SK-N-SH treated with all-trans-retinoic acid at 6 μM for 48 hours (cell line): ENCODE results near the gene HHAT.

Experiments used
- ATAC-seq: fragments of 200-7000 bp; cut with Tn5 transposase; 3 replicates; pipeline ENCODE4 v1.9.1; 2020; ENCODE audit warnings: mild to moderate bottlenecking, moderate library complexity
- ARNTL ChIP-seq: fragments of 450-650 bp; formaldehyde crosslinking; IDR thresholded peaks from 2 replicates; pipeline ENCODE4 v1.5.0; 2020; ENCODE audit warnings: low read depth, mild to moderate bottlenecking, moderate library complexity, borderline replicate concordance
- BACH2 ChIP-seq: fragments of 250-450 bp; sonication (Bioruptor Pico); IDR thresholded peaks from 2 replicates; pipeline ENCODE4 v1.9.0; 2021; ENCODE audit warnings: mild to moderate bottlenecking, borderline replicate concordance
- CREB5 ChIP-seq: fragments of 250-450 bp; sonication (Bioruptor Pico); IDR thresholded peaks from 2 replicates; pipeline ENCODE4 v1.5.1; 2020; ENCODE audit warnings: low read depth, mild to moderate bottlenecking, moderate library complexity
- CSDC2 ChIP-seq: fragments of 250-450 bp; sonication (Bioruptor Pico); IDR thresholded peaks from 2 replicates; pipeline ENCODE4 v1.5.0; 2020; ENCODE audit warnings: mild to moderate bottlenecking, moderate library complexity
- CSRNP3 ChIP-seq: fragments of 250-450 bp; sonication (Bioruptor Pico); IDR thresholded peaks from 2 replicates; pipeline ENCODE4 v1.5.1; 2021; ENCODE audit warnings: mild to moderate bottlenecking, moderate library complexity
- ESRRG ChIP-seq: fragments of 250-450 bp; sonication (Bioruptor Pico); IDR thresholded peaks from 2 replicates; pipeline ENCODE4 v1.6.1; 2021; ENCODE audit warnings: mild to moderate bottlenecking
- GLIS3 ChIP-seq: fragments of 250-450 bp; sonication (Bioruptor Pico); IDR thresholded peaks from 2 replicates; pipeline ENCODE4 v1.5.0; 2020; ENCODE audit warnings: mild to moderate bottlenecking, moderate library complexity
- ISL1 ChIP-seq: fragments of 250-450 bp; sonication (Bioruptor Pico); IDR thresholded peaks from 2 replicates; pipeline ENCODE4 v2.1.2; 2022; ENCODE audit warnings: mild to moderate bottlenecking, moderate library complexity
- OSR1 ChIP-seq: fragments of 250-450 bp; sonication (Bioruptor Pico); IDR thresholded peaks from 2 replicates; pipeline ENCODE4 v1.8.0; 2022; ENCODE audit warnings: moderate library complexity, mild to moderate bottlenecking, inconsistent platforms
- PATZ1 ChIP-seq: fragments of 250-450 bp; sonication (Bioruptor Pico); IDR thresholded peaks from 2 replicates; pipeline ENCODE4 v1.8.0; 2020; ENCODE audit warnings: mild to moderate bottlenecking, moderate library complexity, borderline replicate concordance
- PPARA ChIP-seq: fragments of 250-450 bp; sonication (Bioruptor Pico); IDR thresholded peaks from 2 replicates; pipeline ENCODE4 v1.5.0; 2020; ENCODE audit warnings: mild to moderate bottlenecking, borderline replicate concordance
- RARB ChIP-seq: fragments of 250-450 bp; sonication (Bioruptor Pico); IDR thresholded peaks from 2 replicates; pipeline ENCODE4 v1.8.0; 2021; ENCODE audit warnings: mild to moderate bottlenecking, moderate library complexity
- SNAI2 ChIP-seq: fragments of 250-450 bp; sonication (Bioruptor Pico); IDR thresholded peaks from 2 replicates; pipeline ENCODE4 v1.5.0; 2020; ENCODE audit warnings: mild to moderate bottlenecking, moderate library complexity
- TCF4 ChIP-seq: fragments of 250-450 bp; sonication (Bioruptor Pico); IDR thresholded peaks from 2 replicates; pipeline ENCODE4 v1.8.0; 2021; ENCODE audit warnings: mild to moderate bottlenecking, moderate library complexity, borderline replicate concordance
- TOX ChIP-seq: fragments of 250-450 bp; sonication (Bioruptor Pico); IDR thresholded peaks from 2 replicates; pipeline ENCODE4 v1.8.0; 2021; ENCODE audit warnings: mild to moderate bottlenecking, moderate library complexity, borderline replicate concordance
- ZC3H10 ChIP-seq: fragments of 250-450 bp; sonication (Bioruptor Pico); IDR thresholded peaks from 2 replicates; pipeline ENCODE4 v1.5.1; 2021; ENCODE audit warnings: mild to moderate bottlenecking, moderate library complexity
- ZFP30 ChIP-seq: fragments of 450-650 bp; formaldehyde crosslinking; IDR thresholded peaks from 2 replicates; pipeline ENCODE4 v1.5.0; 2022; ENCODE audit warnings: mild to moderate bottlenecking, moderate library complexity
- ZNF70 ChIP-seq: fragments of 450-650 bp; formaldehyde crosslinking; IDR thresholded peaks from 2 replicates; pipeline ENCODE4 v1.5.0; 2020; ENCODE audit warnings: mild to moderate bottlenecking, moderate library complexity
- ZNF8 ChIP-seq: fragments of 450-650 bp; formaldehyde crosslinking; IDR thresholded peaks from 2 replicates; pipeline ENCODE4 v1.5.0; 2020; ENCODE audit warnings: mild to moderate bottlenecking, moderate library complexity

The HHAT gene

DNA sequence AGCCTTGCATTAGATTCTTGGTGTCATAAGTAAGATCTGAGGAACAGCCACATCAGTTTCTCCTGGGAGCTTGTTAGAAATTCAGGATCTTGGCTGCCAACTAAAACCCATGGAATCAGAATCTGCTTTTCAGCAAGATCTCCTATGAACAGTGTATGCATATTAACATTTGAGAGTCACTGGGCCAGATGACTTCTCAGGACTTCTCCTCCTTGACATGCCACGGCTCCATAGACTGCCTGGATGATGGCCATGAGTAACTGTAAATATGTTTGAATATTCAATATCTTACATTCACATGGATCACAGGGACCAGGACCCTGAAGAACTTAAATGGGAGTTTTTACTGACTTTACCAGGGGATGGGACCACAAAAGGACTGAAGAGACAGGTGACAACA, 148.0 kb downstream of the HHAT start:
- TF ChIP-seq ZC3H10 (CRISPR knock-in tag): no peak
- no peak for TF ChIP-seq ARNTL
- TF ChIP-seq ZFP30 (CRISPR knock-in tag): no peak
- ATAC-seq: no peak

DNA sequence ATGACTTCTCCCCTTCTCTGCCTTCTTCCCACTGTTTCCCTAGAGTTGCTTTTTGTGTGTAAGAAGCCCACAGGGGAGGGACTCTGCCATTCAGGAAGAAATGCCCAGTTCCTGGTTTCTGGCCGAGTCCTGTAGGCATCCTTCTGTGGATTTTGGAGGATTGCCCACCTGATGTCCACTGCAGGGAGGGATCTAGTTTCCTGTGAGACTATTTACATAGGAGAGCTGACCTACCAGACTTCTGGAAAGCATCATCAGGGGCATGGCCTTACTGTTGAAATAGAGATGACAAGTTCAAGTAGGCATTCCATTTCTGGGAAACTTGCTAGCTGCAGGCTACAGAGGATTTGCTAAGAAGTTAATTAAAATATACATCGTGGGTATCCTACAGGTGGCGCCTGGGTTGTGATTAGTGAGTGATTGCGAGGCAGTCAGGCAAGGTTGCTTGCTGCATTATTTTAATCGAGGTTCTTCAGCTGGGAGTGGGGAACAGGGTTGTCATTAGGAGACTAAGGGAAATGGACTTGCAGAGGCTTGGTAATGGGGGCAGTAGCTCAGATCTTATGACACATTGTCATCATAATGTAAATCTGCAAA, 148.7 kb downstream of the HHAT start:
- TF ChIP-seq CSRNP3 (no peak), TOX (CRISPR knock-in tag) (no peak), RARB (CRISPR knock-in tag) (no peak), ESRRG (CRISPR knock-in tag) (no peak), ISL1 (CRISPR knock-in tag) (no peak), GLIS3 (CRISPR knock-in tag) (no peak), SNAI2 (CRISPR knock-in tag) (no peak)
- peak; percentile 77 for ATAC-seq

- TF ChIP-seq CREB5 (CRISPR knock-in tag) (no peak), ZC3H10 (CRISPR knock-in tag) (no peak), PATZ1 (CRISPR knock-in tag) (no peak), TOX (CRISPR knock-in tag) (no peak), ZFP30 (CRISPR knock-in tag) (no peak), CSDC2 (CRISPR knock-in tag) (no peak), OSR1 (CRISPR knock-in tag) (no peak), ARNTL (no peak)
- no peak for ATAC-seq
These were observed 150.1 kb downstream of the HHAT start for GRCh38 chr1:210478820-210479219.

DNA sequence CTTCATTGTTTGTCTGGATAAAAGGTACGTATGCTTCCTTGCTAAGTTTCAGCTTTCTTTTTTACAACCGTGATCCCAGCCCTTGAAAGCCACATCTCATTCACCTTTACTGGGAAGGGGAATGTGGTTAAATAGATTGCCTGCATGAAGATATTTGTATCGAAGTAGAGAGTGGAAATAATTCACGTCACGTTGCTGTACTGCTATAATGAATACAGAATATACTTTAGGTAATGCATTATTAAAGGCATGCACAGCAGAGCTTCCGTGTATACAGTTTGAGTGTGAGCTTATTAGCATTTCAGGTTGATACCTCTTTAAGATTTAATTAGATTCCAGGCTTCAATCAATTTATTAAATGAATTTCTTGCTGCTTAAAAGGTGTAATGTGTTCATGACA, 153.8 kb downstream of the HHAT start:
- no peak for ATAC-seq
- TF ChIP-seq BACH2 (CRISPR knock-in tag) (no peak), TCF4 (no peak), ESRRG (CRISPR knock-in tag) (no peak), TOX (CRISPR knock-in tag) (no peak), CSRNP3 (no peak), ZC3H10 (CRISPR knock-in tag) (no peak)

GRCh38 chr1:210482945-210483617, 154.4 kb downstream of the HHAT start:
- no peak for TF ChIP-seq OSR1 (CRISPR knock-in tag)
- no peak for ATAC-seq

DNA sequence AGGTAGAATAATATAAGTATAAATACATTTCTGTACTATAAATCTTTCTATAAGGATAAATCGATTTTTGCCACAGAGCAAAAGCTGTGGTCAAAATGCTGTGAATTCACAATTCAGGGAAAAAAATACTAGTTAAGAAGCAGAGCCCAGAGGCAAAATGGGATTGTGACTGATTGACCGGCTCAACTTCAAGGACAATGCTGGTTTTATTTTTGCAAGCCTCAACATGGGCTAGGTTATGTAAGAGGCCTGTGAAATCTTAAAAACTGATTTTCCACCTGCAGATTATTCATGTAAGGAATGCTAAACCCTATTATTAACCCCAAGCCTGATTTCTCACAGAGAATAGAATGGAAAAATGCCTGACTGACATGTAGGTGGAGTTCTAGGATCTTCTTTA, 155.1 kb downstream of the HHAT start:
- ATAC-seq: no peak
- no peak for TF ChIP-seq ZNF8 (CRISPR knock-in tag)
- no peak for TF ChIP-seq ZNF70 (CRISPR knock-in tag)
- no peak for TF ChIP-seq CREB5 (CRISPR knock-in tag)
- no peak for TF ChIP-seq CSRNP3
- no peak for TF ChIP-seq SNAI2 (CRISPR knock-in tag)
- no peak for TF ChIP-seq PPARA (CRISPR knock-in tag)
- TF ChIP-seq ARNTL: no peak
- TF ChIP-seq BACH2 (CRISPR knock-in tag): no peak
- TF ChIP-seq TOX (CRISPR knock-in tag): no peak
- no peak for TF ChIP-seq ESRRG (CRISPR knock-in tag)
